GM12878 (cell line): ENCODE results near the gene NCAM1.

Experiments used
- CHD1 ChIP-seq: IDR thresholded peaks from 2 replicates; pipeline ENCODE4 v1.6.1; 2012; ENCODE audit warnings: low read depth, low read length, improper control_type of control experiment
- EP300 ChIP-seq, 2 experiments: fragments of 150-350 bp in 1 of 2; IDR thresholded peaks; 2 replicates each; pipeline ENCODE4 v1.6.1; 2011 to 2012; ENCODE audit warnings: low read depth in 2 of 2, low read length in 2 of 2, borderline replicate concordance in 1 of 2, improper control_type of control experiment in 1 of 2, inconsistent platforms in 1 of 2; ENCODE audit not compliant: control insufficient read depth in 1 of 2
- JUND ChIP-seq: IDR thresholded peaks from 2 replicates; pipeline ENCODE4 v1.6.1; 2012; ENCODE audit warnings: low read depth, mild to moderate bottlenecking, low read length, improper control_type of control experiment, moderate library complexity
- ZNF622 ChIP-seq: fragments of 450-650 bp; IDR thresholded peaks from 2 replicates; pipeline ENCODE4 v1.6.1; 2017; ENCODE audit warnings: mild to moderate bottlenecking, inconsistent platforms
- TF ChIP-seq, protein P1 (sequence below), 3 experiments: IDR thresholded peaks in 2 of 3; conservative IDR thresholded peaks in 1 of 3; 2 replicates each; pipeline ENCODE4 v1.5.1; 2011; ENCODE audit warnings: low read depth in 3 of 3, low read length in 3 of 3, mild to moderate bottlenecking in 3 of 3, control low read depth in 2 of 3, moderate library complexity in 2 of 3, inconsistent platforms in 1 of 3, mixed read lengths in 1 of 3; ENCODE audit not compliant: control insufficient read depth in 2 of 3, insufficient read depth in 1 of 3; ENCODE audit errors: extremely low read depth in 1 of 3

DNA sequence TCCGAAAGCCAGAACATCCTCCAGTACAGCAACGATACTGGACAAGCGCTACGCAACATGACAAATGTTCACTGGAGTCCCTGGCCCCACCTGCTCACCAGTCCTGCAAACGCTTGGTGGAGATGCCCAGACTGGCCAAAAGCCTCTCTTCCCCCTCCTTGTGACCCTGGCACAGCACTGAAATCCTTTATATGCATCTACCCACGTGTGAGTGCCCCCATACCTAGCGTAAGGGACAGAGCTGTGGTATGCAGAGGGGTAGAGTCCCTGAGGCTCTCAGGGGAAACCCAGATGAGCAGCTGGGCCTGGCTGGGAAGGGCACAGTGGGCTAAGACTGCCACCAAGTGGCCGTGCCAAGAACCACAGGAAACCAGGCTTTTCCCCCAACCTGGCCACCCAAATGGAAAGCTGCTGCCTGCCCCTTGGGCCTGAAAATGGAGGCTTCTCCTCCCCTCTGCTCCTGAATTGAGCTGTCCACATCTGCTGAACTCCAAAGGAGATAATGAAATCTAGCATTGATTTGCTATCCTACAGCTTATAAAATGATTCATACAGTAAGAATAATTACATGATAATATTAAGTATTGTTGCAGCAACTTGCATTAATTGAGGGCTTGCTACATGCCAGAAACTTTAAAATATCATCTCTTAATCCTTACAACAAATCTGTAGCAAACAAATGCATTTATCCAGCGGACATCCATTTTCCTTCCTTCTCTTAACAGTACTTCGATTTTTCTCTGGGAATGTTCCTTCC, 328.4 kb downstream of the NCAM1 start:
- TF ChIP-seq EP300 (IDR thresholded peaks at IDR 0.05; ENCODE audit: borderline replicate concordance in 1 of 2, control insufficient read depth in 1 of 2, low read depth in 2 of 2, low read length in 2 of 2) = no peak
- TF ChIP-seq, protein P1, sequence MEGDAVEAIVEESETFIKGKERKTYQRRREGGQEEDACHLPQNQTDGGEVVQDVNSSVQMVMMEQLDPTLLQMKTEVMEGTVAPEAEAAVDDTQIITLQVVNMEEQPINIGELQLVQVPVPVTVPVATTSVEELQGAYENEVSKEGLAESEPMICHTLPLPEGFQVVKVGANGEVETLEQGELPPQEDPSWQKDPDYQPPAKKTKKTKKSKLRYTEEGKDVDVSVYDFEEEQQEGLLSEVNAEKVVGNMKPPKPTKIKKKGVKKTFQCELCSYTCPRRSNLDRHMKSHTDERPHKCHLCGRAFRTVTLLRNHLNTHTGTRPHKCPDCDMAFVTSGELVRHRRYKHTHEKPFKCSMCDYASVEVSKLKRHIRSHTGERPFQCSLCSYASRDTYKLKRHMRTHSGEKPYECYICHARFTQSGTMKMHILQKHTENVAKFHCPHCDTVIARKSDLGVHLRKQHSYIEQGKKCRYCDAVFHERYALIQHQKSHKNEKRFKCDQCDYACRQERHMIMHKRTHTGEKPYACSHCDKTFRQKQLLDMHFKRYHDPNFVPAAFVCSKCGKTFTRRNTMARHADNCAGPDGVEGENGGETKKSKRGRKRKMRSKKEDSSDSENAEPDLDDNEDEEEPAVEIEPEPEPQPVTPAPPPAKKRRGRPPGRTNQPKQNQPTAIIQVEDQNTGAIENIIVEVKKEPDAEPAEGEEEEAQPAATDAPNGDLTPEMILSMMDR (IDR thresholded peaks at IDR 0.05 in 2 of 3, conservative IDR thresholded peaks at IDR 0.05 in 1 of 3; ENCODE audit: control insufficient read depth in 2 of 3, extremely low read depth in 1 of 3, insufficient read depth in 1 of 3, low read depth in 3 of 3, low read length in 3 of 3) = peak; percentile 89 to 98 (median 97)
- no peak for TF ChIP-seq CHD1
- TF ChIP-seq JUND = no peak
- TF ChIP-seq ZNF622 = no peak
